GM19239 (cell line): ENCODE results near the gene EHMT2.
"Not testable (repeated sequence)": the region's sequence is repeated elsewhere in the genome, so short reads cannot be mapped to it uniquely, and the experiment has no call there.

Source experiments
- DNase-seq: peaks from one replicate; pipeline ENCODE4 v3.0.0; 2011; ENCODE audit warnings: low spot score; ENCODE audit not compliant: insufficient read length
- FAIRE-seq: peaks from 2 replicates; lab custom pipeline; 2011; peaks lifted over from hg19 to GRCh38; lab: Jason Lieb, UNC

The EHMT2 gene

DNA sequence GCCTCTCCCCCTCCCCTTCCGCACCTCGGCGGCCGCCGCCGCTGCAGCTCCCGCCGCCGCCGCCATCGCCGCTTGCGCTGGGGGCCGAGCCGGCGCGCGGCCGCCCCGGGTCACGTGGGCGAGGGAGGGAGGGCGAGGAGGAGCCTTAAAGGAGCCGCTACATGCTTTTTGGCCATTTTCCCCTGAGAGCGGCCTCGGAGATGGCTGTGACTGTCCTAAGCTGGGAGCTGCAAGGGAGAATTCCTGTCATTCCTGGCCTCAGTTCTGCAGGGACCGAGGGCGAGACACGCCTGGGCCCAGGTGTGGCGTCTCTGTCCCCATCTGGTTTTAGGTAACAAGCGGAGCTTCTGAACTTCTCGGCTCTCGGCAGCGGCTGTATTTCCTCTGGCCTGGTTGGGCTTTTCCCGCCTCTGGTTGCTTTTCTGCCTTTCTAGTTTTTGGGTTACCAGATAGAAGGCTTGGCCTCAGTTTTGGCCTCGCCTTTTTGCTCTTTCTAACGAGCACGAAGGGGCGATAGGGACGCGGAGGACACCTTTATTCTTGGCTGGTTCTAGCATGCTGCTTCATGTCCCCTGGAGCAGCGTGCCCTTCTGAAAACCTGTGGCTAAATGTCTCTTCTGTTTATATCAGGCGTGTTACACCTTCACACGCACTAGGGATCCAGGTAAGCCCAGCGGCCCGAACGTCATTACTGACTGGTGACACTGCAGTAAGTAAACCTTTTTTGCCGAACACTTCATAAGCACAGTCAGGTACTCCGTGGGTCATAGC lies at the start of gene EHMT2:
Gene EHMT2 (minus strand): TSS at position 87 of the 771 bp plus-strand sequence. CDS start 21 bp downstream, at position 66.
- peak; percentile 96 for DNase-seq
- FAIRE-seq: peak; percentile 86

DNA sequence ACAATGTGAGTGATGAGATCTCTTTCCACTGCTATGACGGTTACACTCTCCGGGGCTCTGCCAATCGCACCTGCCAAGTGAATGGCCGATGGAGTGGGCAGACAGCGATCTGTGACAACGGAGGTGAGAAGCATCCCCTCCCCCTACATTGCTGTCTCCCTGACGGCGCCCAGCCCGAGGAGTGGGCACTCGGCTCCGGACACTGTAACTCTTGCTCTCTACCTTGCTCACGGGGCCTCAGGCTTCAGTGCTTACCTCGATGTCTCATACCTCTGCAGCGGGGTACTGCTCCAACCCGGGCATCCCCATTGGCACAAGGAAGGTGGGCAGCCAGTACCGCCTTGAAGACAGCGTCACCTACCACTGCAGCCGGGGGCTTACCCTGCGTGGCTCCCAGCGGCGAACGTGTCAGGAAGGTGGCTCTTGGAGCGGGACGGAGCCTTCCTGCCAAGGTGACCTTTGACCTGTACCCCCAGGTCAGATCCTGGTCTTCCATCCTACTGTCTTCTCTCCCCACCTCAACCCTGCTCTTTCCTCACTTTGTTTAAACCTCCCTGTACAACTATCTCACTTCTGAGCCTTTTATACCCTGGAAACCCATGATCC lies 49.7 kb upstream of the EHMT2 start:
- FAIRE-seq: no peak
- DNase-seq: no peak

DNA sequence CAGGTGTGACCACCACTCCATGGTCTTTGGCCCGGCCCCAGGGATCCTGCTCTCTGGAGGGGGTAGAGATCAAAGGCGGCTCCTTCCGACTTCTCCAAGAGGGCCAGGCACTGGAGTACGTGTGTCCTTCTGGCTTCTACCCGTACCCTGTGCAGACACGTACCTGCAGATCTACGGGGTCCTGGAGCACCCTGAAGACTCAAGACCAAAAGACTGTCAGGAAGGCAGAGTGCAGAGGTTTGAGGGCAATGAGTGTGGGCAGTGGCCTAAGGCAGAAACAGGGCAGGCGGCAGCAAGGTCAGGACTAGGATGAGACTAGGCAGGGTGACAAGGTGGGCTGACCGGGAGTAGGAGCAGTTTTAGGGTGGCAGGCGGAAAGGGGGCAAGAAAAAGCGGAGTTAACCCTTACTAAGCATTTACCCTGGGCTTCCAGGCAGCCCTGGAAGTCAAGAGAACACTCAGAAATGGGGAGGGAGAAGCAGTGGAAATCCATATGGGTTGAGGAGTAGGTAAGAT lies 48.9 kb upstream of the EHMT2 start:
- DNase-seq: no peak

DNA sequence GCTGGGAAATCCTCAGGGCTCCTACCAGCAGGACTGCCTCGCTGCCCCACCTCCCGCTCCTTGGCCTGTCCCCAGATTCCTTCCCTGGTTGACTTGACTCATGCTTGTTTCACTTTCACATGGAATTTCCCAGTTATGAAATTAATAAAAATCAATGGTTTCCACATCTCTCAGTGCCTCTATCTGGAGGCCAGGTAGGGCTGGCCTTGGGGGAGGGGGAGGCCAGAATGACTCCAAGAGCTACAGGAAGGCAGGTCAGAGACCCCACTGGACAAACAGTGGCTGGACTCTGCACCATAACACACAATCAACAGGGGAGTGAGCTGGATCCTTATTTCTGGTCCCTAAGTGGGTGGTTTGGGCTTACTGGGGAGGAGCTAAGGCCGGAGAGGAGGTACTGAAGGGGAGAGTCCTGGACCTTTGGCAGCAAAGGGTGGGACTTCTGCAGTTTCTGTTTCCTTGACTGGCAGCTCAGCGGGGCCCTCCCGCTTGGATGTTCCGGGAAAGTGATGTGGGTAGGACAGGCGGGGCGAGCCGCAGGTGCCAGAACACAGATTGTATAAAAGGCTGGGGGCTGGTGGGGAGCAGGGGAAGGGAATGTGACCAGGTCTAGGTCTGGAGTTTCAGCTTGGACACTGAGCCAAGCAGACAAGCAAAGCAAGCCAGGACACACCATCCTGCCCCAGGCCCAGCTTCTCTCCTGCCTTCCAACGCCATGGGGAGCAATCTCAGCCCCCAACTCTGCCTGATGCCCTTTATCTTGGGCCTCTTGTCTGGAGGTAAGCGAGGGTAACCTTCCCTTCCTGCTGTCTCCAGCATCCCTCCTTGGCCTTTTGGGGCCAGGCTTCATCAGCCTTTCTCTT lies 48.2 kb upstream of the EHMT2 start, which contains the start of gene CFB:
Gene CFB (plus strand): TSS at position 589 of the 863 bp plus-strand sequence. CDS start 127 bp downstream, at position 716.
- FAIRE-seq: no peak
- no peak for DNase-seq

More for the DNA sequence above, 48.9 kb upstream of the EHMT2 start:
- FAIRE-seq: no peak

DNA sequence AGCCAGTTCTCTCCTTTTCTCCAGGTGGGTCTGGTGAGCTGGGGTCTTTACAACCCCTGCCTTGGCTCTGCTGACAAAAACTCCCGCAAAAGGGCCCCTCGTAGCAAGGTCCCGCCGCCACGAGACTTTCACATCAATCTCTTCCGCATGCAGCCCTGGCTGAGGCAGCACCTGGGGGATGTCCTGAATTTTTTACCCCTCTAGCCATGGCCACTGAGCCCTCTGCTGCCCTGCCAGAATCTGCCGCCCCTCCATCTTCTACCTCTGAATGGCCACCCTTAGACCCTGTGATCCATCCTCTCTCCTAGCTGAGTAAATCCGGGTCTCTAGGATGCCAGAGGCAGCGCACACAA lies 47.6 kb upstream of the EHMT2 start:
- no peak for FAIRE-seq
- no peak for DNase-seq

DNA sequence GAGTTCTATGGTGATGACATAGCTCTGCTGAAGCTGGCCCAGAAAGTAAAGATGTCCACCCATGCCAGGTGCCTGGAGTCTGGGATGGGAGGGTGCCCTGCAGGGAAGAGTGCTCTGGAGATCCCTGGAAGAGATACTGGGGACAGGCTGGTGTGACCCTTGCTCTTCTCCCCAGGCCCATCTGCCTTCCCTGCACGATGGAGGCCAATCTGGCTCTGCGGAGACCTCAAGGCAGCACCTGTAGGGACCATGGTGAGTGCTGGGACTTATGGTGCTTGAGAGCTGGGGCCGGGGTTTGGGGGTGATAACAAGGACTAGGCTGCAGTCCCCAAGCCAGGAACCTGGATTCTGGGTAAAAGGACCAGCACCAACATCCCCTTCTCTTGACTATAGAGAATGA lies 46.2 kb upstream of the EHMT2 start:
- no peak for FAIRE-seq
- no peak for DNase-seq

DNA sequence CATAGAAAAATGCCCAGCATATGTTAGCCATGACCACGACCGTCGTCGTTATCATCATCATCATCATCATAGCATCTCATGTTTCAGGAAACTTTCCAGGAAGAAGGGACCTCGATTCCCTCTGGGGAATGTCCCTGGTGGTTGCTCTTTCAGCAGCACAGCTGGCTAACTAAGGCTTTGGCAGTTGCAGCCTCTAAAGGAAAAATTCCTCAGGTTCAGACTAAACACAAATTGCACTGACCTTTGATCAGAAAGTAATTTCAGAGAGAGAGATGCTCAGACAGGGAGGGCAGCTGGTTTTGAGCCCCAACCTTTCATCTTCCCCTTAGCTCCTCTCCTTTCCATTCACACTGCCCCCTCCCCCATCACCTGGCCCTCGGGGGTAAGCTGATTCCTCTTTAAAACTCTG lies 42.8 kb upstream of the EHMT2 start:
- FAIRE-seq: no peak
- no peak for DNase-seq

DNA sequence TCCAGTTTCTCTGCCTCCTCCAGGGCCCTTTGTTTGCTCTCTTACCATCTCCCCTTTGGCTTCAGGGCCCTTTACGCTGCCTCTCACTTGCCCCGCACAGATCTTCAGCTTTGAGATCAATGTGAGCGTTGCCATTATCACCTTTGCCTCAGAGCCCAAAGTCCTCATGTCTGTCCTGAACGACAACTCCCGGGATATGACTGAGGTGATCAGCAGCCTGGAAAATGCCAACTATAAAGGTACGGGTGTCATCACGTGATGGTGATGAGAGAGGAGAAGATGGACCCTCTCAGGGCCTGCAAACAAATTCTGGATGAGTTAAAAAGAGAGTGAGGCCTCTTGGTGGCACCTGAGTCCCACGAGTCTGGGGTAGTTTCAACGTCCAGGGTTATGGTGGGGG lies 38.3 kb upstream of the EHMT2 start:
- FAIRE-seq: no peak

DNA sequence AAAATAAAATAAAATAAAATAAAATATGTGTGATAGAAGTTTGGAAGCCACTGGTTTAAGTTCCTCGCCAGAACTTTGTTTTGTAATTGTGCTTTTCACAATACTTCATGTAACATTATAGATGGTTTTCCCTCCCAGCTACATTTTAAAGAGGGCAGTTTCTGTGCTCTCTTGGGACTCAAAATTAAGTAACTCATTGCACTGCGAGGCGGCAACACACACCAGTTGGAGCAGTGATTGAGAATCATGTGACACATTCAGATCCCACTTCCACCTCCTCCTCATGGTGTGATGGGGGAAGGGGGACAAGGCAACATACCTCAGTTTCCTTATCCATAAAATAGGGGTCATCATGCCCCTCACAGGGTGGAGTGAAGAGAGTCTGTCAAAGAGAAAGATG lies 37.5 kb upstream of the EHMT2 start:
- FAIRE-seq: no peak

More for the DNA sequence above, 38.3 kb upstream of the EHMT2 start:
- DNase-seq: no peak

DNA sequence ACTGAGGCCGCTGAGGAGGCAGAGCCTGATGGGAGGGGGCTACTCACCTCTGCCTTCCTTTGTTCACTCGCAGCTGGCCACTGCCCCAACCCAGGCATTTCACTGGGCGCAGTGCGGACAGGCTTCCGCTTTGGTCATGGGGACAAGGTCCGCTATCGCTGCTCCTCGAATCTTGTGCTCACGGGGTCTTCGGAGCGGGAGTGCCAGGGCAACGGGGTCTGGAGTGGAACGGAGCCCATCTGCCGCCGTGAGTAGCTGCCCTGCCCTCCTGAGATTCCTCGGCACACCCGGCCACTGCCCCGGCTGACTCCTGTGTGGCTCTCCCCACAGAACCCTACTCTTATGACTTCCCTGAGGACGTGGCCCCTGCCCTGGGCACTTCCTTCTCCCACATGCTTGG lies 36.0 kb upstream of the EHMT2 start:
- FAIRE-seq (no peak), DNase-seq (no peak)

More for the DNA sequence above, 37.5 kb upstream of the EHMT2 start:
- DNase-seq: no peak

DNA sequence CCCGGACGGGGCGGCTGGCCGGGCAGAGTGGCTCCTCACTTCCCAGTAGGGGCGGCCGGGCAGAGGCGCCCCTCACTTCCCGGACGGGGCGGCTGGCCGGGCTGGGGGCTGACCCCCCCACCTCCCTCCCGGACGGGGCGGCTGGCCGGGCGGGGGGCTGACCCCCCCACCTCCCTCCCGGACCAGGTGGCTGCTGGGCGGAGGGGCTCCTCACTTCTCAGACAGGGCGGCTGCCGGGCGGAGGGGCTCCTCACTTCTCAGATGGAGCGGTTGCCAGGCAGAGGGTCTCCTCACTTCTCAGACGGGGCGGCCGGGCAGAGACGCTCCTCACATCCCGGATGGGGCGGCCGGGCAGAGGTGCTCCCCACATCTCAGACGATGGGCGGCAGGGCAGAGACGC lies 34.6 kb upstream of the EHMT2 start:
- DNase-seq, FAIRE-seq: not testable (repeated sequence)

DNA sequence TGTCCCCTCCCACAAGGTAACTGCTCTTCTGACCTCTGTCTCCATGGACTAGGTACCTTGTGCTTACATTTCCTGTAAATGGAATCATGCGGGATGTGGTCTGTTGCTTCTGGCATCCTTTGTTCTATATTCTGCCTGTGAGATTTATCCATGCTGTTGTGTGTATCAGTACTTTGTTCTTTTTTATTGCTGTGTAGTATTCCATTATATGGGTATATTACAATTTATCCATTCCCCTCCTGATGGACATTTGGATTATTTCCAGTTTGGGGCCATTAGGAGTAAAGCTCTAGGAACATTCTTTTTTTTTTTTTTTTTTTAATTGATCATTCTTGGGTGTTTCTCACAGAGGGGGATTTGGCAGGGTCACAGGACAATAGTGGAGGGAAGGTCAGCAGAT lies 33.5 kb upstream of the EHMT2 start:
- FAIRE-seq: no peak

DNA sequence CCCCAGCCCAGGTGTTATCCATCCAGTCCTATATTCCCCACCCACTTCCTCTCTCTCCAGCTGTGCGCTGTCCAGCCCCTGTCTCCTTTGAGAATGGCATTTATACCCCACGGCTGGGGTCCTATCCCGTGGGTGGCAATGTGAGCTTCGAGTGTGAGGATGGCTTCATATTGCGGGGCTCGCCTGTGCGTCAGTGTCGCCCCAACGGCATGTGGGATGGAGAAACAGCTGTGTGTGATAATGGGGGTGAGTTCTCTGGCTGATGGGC lies 31.1 kb upstream of the EHMT2 start:
- no peak for DNase-seq
- no peak for FAIRE-seq

More for the DNA sequence above, 33.5 kb upstream of the EHMT2 start:
- DNase-seq: no peak

DNA sequence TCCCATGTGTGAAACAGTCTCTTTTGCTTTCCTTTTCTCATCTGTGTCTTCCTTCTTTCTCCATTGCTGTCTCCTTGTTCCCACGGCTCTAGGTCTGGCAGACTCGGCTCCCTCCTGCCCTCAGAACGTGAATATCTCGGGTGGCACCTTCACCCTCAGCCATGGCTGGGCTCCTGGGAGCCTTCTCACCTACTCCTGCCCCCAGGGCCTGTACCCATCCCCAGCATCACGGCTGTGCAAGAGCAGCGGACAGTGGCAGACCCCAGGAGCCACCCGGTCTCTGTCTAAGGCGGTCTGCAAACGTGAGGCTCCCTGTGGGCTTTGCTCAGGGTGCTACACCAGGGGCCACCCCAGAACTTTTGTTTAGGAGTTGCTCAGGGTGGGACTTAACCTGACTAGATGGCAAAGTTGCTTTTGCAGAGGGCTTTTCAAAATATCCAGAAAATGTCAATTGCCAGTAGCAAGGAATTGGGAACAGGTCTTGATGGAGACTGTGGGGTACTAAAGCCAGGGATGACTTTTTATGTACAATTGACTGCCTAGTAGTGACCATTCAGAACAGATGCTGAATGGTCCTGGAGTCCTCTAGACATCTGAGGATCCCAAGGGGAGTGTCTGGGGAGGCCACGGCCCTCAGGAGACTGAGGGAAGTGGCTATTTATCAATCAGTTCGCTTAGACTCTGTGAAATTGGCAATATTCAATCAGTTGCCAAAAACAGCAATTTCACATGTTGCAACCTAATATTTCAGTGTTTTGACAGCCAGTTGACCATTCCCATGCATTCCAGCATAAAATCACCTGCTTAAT lies 30.6 kb upstream of the EHMT2 start:
- no peak for DNase-seq
- FAIRE-seq: no peak

DNA sequence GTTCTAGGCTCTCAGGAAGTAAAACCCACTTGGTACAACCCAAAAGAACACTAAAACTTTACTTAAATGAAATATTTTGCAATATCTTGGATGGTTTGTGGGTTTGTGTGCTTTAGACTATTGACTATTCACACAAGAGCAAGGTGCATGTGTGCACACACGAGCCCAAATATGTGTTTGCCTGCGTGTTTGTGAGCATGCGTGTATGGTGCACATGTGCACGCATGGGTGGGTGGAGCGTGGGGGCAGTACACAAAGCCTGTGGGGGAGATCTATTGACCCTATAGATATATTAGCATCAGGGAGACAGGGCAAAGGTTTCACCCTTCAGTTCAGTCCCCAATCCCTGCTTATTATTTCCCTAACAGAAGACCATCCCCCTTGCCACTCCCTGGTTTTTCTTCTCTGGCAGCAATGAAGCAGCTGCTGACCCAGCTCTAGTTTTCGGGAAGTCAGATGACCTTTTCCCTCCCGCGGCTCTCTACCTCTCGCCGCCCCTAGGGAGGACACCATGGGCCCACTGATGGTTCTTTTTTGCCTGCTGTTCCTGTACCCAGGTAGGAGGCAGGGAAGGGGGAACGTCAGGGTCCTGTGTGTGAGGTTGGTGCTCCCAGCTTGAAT lies 29.9 kb upstream of the EHMT2 start, which contains the start of gene C2:
Gene C2 (plus strand): TSS at position 476 of the 621 bp plus-strand sequence. CDS start 36 bp downstream, at position 512.
- no peak for DNase-seq
- FAIRE-seq: no peak

DNA sequence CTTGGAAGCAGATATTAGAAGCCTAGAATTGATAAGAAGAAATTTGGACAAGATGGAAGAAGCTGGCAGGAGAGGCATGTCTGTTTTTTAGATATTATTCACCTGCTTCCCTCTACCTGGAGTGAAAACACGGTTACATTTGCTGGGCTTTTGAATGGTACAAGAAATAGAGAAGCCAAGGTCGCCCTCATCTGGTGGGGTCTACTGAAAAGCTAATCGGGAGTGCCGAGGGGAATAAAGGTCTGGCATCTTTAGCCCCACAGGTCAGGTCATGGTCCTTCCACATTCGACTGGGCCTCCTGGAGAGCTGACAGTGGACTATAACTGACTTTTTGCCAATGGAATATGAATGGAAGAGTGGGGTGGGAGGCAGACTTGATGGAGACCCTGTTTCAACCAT lies 25.4 kb upstream of the EHMT2 start:
- FAIRE-seq: no peak
- no peak for DNase-seq

DNA sequence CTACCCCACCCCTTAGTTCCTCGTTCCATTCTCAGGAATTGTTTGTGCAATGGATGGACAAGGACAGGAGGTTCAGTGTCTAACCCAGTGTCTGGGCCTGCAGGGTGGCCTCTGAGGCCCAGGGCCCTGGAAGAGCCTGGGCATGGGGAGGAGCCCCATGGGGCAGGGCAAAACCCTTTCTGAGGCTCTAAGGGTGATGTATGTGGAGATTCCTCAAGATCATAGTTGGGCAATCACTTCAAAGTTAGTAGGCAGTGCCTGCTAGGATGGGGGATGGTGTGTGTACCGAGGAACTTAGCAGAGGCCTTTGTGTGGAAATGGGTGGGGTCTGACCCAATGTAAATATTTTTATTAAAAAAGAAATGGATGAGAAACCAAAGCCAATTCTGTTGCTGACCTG lies 23.3 kb upstream of the EHMT2 start:
- FAIRE-seq: no peak
- no peak for DNase-seq

DNA sequence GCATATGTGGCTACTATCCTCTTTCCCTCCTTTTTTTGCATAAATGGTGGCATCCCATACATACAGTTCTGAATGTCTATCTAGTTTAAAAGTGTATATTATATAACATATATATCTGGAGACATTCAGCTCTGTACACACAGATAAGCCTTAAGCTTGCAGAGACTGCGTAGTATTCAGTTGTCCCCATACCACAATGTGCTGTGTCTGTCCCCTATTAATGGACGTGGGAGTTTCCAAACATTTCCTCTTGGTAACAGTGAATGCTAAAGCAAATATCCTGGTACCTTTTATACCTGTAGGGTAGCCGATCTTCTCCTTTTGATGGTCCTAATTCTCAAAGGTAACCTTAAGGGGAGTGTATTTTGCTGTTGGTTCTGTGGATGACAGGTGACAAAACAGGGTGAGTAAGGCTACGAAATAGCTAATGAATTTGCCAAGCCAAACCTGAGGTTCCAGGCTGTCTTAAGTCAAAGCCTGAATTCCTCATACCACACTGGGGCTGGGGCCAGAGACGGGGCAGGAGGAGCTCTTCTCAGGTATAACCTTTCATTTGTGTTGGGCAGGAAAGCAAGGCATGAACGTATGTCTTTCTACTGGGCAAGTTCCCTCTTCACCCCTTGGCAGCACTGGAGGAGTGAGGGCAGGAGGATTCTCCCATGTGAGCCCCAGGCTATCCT lies 22.3 kb upstream of the EHMT2 start:
- DNase-seq (no peak), FAIRE-seq (no peak)
